ENCODE results near the gene RPS3.

- TF ChIP-seq CTCF (tag by site-specific recombination; IDR thresholded peaks at IDR 0.05) (no peak), ZFP41 (tag by site-specific recombination; IDR thresholded peaks at IDR 0.05; ENCODE audit: borderline replicate concordance) (no peak)
Measured at GRCh38 chr11:75420224-75421034, 21.1 kb downstream of the RPS3 start.

Data from HEK293 (cell line).